H7 (cell line): ENCODE measurements around the gene DAAM1. TPM values are rescaled to one million over a fixed set of nuclear protein-coding genes. Genes with fewer than 3 reads are reported as not detected.

Experiments
- DNase-seq: peaks from one replicate; pipeline ENCODE4 v3.0.0; 2012
- H3K27me3 ChIP-seq: 2 replicates; pipeline ENCODE4 v1.6.0; 2011; ENCODE audit warnings: mild to moderate bottlenecking, low read length; ENCODE audit not compliant: control insufficient read depth, insufficient read depth
- H3K36me3 ChIP-seq: replicated peaks from 2 replicates; pipeline ENCODE4 v1.5.1; 2011; ENCODE audit warnings: low read length; ENCODE audit not compliant: control insufficient read depth, insufficient read depth
- H3K4me3 ChIP-seq: 2 replicates; pipeline ENCODE4 v1.5.1; 2011; ENCODE audit warnings: low read depth, mild to moderate bottlenecking, control low read depth, low read length, moderate library complexity; ENCODE audit not compliant: insufficient read depth
- total RNA-seq: library from RNA; depleted of rRNA; stranded (reverse); fragments of >200 nt; shearing (Covaris generic); gene quantifications from 2 replicates; pipeline ENCODE4 v1.2.3, GENCODE V29; 2014

DAAM1 gene
- total RNA-seq, 1 experiment from 2014 or later: 11.4 TPM

DNA sequence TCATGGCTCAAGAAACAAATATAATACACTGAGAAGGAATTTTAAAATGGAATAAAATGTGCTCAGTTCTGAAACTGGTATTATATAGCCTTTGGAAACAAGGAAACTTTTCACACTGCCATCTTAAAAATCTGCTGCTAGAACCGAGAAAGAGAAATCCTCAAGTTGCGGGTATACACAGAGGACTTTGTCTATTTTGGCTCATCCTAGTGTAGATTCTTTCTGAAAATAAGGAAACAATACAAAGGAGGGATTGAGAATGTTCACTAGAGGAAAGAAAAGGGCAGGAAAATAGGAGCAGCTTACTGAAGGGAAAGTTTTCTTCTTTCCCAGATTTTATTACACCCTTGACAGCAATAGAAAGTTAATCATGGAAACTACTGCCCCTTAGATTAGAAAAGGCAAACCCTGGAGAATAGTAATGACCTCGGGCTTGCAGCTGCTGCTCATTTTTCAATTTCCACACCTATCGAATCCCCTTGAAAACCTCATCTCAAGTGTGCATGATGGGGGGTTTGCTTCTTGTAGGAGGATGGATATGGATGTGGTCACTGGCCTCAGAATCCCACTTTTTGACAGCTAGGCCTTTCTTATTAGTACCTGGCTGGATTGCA, 104.6 kb downstream of the DAAM1 start:
- H3K4me3 ChIP-seq: no peak overlapping the region
- DNase-seq: no peak
- no peaks in the 10 kb centered on the region for H3K36me3 ChIP-seq
- H3K27me3 ChIP-seq: no peaks in the 10 kb centered on the region

DNA sequence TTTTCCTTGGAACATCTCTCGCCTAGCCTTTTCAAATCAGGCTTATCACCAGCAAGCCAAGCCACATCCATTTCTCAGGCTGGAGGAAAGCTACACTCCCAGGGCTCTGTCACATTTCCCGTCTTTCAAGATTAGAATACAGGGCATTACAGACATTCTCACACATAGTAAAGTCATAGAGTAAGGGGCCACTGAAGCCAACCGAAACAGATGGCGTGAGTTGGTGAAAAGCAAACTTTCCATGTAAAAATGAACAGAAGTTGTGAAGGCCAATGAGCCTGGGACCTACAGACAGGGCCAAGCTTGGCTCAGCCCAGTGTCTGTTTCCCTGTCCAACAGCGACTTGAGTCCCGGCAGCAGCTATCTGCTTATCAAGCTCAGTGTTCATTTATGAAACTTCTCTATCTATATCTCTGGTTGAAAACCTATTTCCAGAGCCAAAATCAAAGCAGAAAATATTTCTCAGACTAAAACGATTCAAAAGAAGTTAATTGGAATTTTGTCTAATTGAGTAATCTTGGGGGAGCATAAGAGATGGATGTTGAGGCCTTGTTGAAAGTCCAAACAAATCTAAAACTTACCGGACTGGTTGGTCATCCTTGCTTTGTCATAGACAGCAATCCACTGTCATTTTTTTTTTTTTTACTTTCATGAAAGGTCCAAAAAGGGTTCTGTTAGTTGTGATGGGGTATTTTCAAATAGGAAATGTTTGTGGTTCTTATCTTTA, 105.6 kb downstream of the DAAM1 start:
- Histone ChIP-seq H3K27me3 (no peaks in the 10 kb centered on the region), H3K4me3 (no peak overlapping the region), H3K36me3 (no peaks in the 10 kb centered on the region)
- no peak for DNase-seq

DNA sequence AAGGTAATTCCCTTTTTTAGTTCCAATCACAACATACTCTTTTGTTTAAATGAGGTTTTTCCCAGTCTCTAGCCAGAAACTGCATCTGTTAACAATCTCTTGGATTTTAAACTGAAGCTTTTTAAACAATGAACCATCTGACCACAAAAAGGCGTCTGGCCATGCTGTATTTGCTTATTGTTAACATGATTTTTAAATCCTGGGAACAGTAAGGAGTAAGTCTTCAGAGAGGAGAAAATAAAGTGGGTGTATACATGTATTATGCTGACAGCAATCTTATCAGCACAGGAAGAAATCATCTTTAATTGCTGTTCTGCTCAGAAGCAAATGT, 106.2 kb downstream of the DAAM1 start:
- Histone ChIP-seq H3K4me3 (no peak overlapping the region), H3K36me3 (no peaks in the 10 kb centered on the region), H3K27me3 (no peaks in the 10 kb centered on the region)
- DNase-seq: no peak

DNA sequence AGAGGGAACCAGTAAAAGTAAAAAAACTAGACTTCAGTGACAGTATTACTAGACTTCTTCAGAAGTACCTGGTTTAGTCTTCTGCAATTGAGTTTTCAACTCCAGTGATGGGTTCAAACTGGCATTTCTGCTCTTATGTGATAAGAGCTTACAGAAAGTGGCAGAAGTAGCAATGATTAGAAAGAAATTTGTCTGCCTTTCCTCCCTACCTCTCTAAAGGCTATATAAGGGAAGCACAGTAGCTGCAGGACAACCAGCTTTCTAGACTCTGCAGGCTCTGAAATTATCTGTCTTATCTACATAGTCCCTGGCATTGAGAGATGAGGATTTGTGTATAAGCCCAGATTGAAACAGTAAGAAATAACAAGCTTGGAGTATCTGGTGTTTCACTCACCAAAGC, 107.5 kb downstream of the DAAM1 start:
- no peak overlapping the region for H3K4me3 ChIP-seq
- H3K36me3 ChIP-seq: no peaks in the 10 kb centered on the region
- no peaks in the 10 kb centered on the region for H3K27me3 ChIP-seq
- no peak for DNase-seq

DNA sequence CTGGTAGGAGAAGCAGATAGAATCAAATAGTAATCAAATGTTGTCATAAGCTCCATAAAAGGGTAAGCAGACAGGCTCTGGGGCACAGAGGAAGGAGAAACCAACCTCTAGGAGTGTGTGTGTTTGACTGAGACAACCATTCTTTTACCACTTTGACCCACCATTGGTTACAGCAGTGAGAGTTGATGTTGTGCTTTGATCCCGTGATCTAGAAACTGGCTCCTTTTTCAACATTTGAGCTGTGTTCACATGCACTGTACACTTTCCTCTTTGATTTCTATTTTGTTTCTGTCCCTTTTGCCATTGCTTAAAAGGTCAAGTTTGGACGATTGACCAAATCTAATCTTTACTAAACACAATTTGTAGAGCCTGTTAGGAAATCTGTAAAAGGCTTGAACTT, 108.0 kb downstream of the DAAM1 start:
- Histone ChIP-seq H3K27me3 (no peaks in the 10 kb centered on the region), H3K36me3 (no peaks in the 10 kb centered on the region), H3K4me3 (no peak overlapping the region)
- DNase-seq: no peak

DNA sequence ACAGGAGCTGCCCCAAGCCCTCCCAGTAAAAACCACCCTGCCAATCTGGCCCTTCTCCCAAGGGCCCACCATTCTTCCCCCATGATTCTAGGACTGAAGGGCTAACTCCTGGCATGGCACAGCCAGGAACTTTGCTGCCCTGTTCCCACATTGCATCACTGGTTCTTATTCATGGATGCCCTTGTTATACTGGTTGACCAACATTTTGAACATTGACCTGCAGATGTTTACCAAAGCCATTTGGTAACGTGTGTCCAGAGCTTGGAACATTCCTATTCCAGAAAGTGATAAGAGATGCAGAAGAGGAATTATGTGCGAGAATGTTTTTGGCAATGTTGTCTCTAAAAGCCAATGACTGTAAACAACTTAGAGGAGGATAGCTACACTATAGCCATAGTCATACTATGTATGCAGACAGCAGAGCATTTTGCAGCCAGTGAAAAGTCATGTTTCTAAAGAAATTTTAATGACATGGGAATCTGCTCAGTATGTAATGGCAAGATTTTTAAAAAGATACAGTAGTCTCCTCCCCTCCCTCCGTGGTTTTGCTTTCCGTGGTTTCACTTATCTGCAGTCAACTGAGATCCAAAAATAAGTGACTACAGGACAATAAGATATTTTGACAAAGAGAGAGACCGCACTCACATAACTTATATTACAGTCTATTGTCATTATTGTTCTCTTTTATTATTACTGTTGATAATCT, 108.8 kb downstream of the DAAM1 start:
- H3K27me3 ChIP-seq: no peaks in the 10 kb centered on the region
- H3K4me3 ChIP-seq: no peak overlapping the region
- H3K36me3 ChIP-seq: no peaks in the 10 kb centered on the region
- no peak for DNase-seq

DNA sequence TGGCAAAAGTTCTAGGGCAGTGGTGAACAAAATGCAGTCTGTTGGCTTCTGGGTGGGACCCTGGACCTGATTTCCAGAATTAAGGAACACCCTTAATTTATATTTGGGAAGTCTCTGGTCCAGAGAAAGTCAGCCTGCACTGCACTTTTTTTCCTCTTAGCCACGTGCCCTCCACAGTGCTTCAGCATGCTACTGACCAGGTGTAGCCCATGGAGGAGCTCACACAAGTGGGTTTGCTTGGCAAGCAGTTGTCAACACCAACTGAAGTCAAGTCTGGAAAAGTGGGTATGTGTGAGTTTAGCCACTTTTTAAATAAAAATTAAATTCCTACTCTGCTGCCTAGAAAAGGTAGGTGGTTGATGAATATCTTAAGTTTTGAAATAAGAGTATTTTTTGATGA, 111.3 kb downstream of the DAAM1 start:
- no peaks in the 10 kb centered on the region for H3K27me3 ChIP-seq
- no peak for DNase-seq
- H3K36me3 ChIP-seq: no peaks in the 10 kb centered on the region
- no peak overlapping the region for H3K4me3 ChIP-seq

DNA sequence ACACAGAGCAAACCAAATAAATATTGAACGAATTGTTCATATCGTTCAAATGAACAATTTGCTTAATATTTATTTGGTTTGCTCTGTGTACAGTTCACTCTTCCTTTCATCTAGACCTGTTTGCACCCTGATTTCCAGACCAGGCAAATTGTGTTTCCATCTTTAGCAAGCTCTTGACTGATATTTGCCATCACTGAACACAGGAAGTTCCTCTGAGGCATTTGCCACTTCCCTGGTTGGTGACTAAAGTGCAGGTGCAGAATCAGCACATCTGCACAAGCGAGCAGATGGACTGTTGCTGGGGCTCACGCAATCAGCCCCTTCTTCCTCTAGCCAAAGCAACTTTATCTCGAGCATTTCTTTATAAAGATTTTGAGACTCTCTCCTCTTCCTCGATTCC, 112.9 kb downstream of the DAAM1 start:
- Histone ChIP-seq H3K4me3 (no peak overlapping the region), H3K36me3 (no peaks in the 10 kb centered on the region), H3K27me3 (no peaks in the 10 kb centered on the region)
- DNase-seq: no peak

DNA sequence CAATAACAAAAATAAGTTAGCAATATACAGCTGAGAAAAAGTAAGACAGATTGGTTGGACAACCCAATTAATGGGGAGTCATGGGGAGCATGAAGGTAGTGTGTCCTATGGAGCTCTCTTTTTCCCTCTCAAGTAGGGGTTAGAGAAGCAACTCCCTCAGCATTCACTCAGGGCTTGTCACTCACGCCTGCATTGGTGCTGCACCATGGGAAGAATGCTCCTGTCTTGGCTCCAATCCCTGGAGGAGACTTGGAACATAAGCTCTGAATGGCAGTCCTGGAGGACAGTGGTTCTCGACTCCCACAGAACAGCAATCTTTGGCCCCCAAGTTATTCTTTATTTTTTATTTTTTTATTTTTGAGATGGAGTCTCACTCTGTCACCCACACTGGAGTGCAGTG, 113.8 kb downstream of the DAAM1 start:
- no peaks in the 10 kb centered on the region for H3K27me3 ChIP-seq
- DNase-seq: no peak
- H3K36me3 ChIP-seq: no peaks in the 10 kb centered on the region
- no peak overlapping the region for H3K4me3 ChIP-seq

DNA sequence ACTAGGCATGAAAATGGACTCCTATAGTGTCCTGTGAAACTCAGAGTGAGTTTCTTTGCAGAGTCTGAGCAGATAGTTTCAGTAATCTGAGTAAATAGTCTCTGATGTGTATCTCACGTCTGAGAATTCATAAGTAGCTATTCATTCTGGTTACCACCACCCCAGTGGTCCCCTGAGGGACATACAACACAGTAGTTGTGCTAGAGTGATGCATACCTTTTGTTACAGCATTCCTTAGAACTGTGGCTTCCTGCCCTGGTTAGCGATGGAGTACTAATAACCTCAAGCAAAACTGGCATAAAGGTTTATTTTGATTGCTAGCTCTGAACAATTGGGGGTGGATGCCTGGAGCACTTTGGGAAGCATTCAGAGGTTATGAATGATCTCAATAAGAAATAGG, 114.7 kb downstream of the DAAM1 start:
- H3K27me3 ChIP-seq: no peaks in the 10 kb centered on the region
- no peak for DNase-seq
- no peaks in the 10 kb centered on the region for H3K36me3 ChIP-seq
- H3K4me3 ChIP-seq: no peak overlapping the region

DNA sequence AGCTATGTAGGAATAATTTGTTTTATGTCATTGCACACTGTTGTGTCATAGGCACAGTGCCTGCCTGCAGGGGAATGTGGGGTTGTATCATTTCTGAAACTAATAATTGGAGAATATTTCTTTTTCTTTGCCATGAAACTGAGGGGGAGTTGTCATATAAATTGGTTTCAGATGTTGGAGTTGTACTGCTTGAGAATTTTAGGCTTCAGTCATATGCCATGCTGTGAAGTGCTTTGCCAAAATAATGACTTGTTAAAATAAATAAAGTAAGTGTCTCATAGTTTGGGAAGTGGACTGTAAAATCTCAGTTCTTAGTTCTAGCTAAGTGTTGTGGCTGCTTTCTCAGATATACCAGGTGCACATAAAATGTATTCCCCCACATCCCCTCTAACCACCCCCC, 116.8 kb downstream of the DAAM1 start:
- H3K36me3 ChIP-seq: no peaks in the 10 kb centered on the region
- DNase-seq: no peak
- H3K4me3 ChIP-seq: no peak overlapping the region
- H3K27me3 ChIP-seq: no peaks in the 10 kb centered on the region

DNA sequence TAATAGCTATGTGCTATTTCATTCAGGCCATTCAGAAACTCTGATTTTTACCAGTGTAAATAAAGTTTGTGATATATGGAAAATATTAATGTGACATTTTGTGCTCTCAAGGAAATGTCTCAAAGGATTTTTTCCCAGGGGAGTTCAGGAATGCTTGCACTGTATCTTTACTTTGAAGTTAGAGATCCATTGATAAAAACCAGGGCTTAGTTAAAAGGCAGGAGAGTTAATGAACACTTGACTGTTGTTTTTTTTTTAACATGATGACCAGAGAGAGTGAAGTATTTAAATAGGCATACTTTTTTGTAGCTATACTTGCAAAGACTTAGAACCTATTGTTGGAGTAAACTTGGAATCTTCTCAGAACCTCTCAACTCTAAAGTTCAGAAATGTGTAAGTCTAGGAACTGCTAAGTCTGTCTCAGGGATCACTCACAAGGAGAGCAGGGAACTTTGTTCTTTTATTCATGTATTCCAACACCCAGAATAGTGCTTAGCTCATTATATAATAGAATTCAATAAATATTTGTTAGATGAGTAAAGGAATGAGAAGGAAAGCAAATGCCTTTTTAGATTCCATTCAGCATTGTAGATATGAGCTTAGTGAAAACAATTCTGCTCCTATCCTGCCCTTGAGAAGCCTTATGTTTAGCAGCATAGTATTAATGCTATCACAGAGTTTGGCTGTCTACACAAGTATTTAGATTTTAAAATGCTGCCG, 117.5 kb downstream of the DAAM1 start:
- no peak for DNase-seq
- Histone ChIP-seq H3K4me3 (no peak overlapping the region), H3K27me3 (no peaks in the 10 kb centered on the region), H3K36me3 (no peaks in the 10 kb centered on the region)

DNA sequence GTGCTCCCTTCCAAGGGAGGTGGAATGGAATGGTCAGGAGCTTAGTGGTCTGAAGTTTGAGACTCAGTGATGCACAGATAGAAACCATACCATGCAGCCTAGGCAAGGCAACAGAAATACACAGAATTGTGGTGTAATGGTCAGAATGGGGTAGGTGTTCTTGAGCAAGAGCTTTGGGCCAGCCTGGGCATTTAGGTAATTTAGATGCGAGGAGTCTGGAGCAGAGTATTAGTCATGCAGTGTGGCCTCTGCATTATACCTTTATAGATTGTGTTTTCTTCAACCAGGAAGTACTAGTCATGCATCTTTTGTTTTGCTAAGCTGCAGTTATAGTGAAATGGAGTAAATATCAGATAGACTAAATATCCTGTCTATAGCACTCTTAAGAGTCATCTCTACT, 118.3 kb downstream of the DAAM1 start:
- H3K36me3 ChIP-seq: no peaks in the 10 kb centered on the region
- no peak overlapping the region for H3K4me3 ChIP-seq
- H3K27me3 ChIP-seq: no peaks in the 10 kb centered on the region
- no peak for DNase-seq

DNA sequence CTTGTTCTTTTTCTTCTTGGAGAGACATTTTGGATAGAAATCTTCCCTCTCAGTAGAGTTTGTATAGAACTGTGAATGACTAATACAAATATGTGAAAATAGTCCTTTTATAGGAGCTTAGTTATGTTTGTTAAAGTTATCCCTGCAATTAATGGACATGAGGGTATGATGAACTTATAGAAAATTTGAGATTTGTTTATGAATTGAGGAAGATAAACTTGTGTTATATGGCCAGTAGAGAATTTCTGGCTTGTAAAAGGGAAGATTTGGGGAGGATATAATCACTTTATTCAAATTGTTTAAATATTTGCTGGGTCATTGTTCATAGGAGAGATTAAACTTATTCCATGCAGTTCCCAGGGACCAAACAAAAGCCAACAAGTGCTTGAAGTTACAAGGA, 119.6 kb downstream of the DAAM1 start:
- Histone ChIP-seq H3K36me3 (no peaks in the 10 kb centered on the region), H3K27me3 (no peaks in the 10 kb centered on the region), H3K4me3 (no peak overlapping the region)
- DNase-seq: no peak

DNA sequence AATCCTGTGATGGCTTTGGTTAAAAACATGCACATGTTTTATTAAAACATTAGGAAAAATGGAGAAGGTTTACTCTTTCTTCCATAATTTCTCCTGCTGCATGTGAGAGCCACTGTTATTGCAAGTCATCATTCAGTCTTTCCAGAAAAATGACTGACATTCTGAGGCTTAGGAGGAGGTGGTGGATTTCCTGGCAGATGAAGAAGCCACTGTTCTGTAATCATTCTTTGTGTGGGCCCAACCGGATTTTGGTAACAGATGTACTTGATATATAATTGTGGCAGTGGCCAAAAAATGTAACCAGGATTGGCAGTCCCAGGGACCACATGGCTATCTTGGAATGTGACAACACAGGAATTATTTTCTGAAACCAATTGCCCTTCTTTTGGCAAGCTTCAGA, 120.2 kb downstream of the DAAM1 start:
- H3K36me3 ChIP-seq: no peaks in the 10 kb centered on the region
- no peak overlapping the region for H3K4me3 ChIP-seq
- H3K27me3 ChIP-seq: no peaks in the 10 kb centered on the region
- no peak for DNase-seq
